GOT3 (cell line): Measurements from ENCODE around the gene LRRC14B.
A peak's percentile ranks its signal among the peaks of the same experiment; 100 is the strongest.
"Not testable (repeated sequence)": the region's sequence is repeated elsewhere in the genome, so short reads cannot be mapped to it uniquely, and the experiment has no call there.

ENCODE experiments used
- DNase-seq: peaks from one replicate; lab custom pipeline; 2025; ENCODE audit warnings: mixed read lengths; lab: John Stamatoyannopoulos, UW

Gene LRRC14B

DNA sequence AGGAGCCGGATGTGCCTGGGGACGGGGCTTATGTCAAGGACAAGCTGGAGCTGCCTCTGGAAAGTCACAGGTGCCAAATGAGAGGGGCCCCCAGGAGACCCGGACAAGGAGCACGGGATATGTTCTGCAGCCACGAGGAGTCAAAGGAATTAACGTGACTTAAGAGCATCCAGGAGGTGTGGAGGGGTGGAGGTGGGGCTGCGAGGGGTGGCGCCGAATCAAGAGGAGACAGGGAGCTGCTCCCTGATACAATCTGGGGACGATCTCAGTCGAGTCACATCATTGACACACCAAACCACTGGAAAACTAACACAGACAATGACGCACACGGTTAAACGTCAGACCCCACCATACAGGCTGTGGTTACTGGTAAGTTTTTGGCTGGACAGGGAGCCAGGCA, 16.3 kb downstream of the LRRC14B start:
- DNase-seq = no peak

DNA sequence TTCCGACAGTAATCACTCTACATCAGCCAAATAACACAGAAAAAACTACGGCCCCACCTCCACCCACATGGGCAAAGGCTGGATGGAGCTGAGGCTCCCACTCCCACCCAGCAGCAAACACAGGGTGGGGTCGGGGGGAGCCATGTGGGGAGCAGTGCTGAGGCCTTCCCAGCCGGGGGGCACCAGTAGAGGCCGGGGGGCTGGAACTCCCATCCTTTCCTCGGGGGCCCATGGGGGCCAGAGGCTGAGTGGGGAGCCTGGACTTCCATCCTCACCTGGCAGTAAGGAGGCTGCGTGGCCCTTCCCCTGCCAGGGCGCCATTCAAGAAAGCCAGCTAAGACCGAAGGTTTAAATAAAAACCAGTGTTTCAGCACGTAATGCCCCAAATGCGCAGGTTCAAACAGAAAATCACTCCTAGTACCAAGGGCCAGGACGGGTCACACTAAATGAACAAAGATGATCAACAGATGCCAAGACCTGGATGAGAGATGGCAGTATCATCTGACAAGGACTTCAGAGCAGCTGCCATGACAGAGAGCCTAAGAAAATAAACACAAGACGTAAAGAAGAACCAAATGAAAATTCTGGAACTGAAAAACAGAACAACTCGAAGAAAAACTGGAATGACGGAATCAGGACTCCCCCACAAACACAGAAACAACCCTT, 17.3 kb downstream of the LRRC14B start:
- DNase-seq = no peak

GRCh38 chr5:213803-214395, 22.6 kb downstream of the LRRC14B start:
- no peak for DNase-seq

DNA sequence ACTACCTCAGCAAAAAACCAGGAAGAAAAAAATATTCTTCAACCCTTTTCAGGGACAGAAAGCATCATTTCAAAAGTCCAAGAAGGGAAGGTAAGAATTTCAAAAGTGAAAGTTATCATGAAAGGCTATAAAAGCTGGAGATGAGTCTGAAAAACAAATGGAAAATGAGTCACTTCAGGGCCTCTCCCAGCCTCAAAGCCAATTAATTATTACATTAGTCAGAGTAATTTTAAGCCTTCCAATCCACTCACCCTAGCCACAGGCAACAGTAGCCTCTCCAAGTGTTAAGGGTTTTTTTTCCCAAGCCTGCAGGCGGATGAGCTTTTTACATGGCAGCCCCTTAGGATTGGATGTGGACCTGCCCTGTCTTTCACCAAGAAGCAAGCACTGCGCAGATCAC, 24.0 kb downstream of the LRRC14B start:
- DNase-seq = not testable (repeated sequence)

GRCh38 chr5:216076-216475, 24.8 kb downstream of the LRRC14B start:
- DNase-seq = not testable (repeated sequence)

- DNase-seq = peak; percentile 79
Measured at GRCh38 chr5:217494-218456, 26.5 kb downstream of the LRRC14B start, which contains the start of the genes CCDC127 and SDHA. Gene CCDC127 (minus strand): TSS chr5:218153. CDS start chr5:216849, 1,304 bp downstream. Gene SDHA (plus strand): TSS chr5:218320. CDS start chr5:218356, 36 bp downstream.

DNA sequence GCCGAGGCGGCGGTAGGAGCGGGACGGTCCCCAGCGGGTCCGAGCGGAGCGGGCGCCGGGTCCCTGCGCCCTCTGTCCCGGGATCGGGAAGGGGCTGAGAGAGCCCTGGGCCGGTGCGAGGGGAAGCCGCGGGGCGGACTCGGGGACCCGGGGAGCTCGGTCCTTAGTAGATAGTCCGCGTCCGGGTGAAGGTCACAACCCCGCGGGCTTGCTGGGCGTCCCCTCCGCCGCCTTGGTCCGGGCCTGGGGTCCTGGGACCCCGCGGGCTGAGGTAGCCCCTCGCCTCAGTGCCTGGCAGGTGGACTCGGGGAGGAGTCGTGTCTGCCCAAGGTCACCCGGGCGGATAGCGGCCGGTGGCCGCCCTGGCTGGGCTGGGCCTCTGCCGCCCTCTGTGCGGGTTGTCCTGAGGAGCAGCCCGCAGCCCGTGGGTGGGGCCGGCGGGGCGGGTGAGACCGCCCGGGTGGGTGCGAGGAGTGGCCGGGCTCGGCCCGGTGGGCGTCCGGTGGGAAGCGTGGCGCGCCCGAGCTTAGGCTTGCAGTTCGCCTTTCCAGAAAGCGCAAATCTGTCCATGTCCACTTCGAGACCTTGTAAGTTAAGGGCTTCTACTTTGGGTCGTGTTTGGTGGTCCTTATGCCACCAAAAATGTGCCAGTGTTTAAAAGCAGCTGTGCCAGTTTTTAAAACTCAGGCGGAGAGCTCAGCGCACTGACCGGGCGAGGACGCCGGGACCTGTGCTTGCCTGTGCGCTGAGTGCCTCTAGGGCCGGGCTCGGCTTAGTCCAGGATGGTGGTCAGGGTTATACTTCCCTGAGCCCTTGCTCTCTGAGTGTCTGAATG, 27.4 kb downstream of the LRRC14B start:
- DNase-seq = no peak

GRCh38 chr5:219460-219863, 28.2 kb downstream of the LRRC14B start:
- DNase-seq = no peak

- no peak for DNase-seq
Measured at GRCh38 chr5:219991-220390, 28.7 kb downstream of the LRRC14B start.

DNA sequence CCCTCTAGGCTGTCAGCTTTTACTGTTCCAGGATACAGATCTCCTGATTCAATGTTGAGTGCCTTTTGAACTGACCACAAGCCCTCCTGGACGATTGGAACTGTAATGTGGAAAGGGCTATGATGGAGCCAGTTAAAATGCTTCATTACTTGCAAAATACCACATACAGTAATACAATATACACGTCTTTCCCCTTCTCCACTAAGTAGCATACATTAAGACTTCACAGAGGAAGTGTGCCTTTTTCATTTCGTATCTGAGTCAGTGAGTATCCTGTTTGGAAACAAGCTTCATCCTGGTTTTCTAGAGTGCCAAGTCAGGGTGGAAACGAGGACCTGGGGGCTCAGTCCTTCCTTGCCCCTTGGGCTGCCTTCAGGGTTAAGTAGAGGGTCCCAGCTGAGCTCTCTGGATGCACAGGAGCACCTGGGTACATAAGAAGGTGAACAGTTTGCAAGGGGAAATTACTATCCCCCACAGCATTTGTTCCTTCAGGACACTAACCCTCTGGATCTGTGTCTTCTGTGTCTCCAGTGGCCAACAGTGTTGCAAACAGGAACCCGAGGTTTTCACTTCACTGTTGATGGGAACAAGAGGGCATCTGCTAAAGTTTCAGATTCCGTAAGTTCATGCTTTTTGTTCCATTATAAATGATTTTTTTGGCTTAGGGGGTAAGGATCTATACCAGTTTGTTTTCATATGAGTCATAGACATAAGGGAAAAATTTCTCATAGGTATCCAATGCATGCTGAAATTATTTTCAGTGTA, 31.8 kb downstream of the LRRC14B start:
- DNase-seq = not testable (repeated sequence)

GRCh38 chr5:223791-224190, 32.5 kb downstream of the LRRC14B start:
- DNase-seq = no peak

- DNase-seq = no peak
Measured at GRCh38 chr5:225334-225733, 34.0 kb downstream of the LRRC14B start.

DNA sequence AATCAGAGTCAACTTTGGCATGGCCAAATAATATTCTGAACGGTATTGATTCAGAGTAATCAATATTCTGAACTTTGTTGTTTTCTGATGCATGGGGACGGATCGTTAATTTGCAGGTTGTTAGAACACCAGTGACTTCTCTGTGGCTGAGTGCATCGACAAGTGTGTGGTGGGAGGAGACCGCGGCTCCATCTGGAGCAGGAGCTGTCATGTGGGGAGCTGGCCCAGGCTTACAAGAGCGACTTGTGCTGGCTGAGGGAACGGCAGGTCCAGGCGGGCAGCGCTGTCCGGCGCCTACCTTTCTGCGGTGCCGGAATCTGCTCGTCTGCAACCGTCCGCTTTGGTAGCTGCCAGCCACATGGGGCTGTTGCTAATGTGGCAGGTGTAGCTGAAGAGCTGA, 36.1 kb downstream of the LRRC14B start:
- not testable (repeated sequence) for DNase-seq

DNA sequence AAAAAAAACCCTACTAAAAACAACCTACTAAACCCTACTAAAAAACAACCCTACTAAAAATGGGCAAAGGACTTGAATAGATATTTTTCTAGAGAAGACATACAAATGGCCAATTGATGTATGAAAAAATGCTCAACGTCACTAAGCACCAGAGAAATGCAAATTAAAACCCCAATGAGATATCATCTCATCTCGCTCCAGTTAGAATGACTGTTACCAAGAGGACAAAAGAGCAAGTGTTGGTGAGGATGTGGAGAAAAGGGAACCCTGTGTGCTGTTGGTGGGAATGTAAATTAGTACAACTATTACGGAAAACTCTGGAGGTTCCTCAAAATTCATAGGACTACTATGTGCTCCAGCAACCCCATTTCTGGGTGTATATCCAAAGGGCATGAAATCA, 37.6 kb downstream of the LRRC14B start:
- no peak for DNase-seq

DNA sequence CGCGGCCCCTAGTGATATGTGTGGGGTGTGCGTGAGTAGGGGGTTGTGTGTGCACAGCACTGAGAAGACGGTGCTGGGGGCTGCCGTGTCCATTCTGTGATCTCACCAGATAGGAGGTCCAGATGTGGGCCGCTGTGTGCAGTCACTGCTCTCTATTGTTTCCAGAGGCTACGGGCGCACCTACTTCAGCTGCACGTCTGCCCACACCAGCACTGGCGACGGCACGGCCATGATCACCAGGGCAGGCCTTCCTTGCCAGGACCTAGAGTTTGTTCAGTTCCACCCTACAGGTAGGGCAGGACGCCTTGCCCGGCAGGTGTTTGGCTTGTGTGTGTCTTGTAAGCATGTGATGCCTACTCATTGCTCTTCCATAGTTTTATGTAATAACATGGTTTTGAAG, 39.4 kb downstream of the LRRC14B start:
- no peak for DNase-seq

- DNase-seq = no peak
Measured at GRCh38 chr5:231661-232060, 40.4 kb downstream of the LRRC14B start.

- not testable (repeated sequence) for DNase-seq
Measured at GRCh38 chr5:233426-233825, 42.1 kb downstream of the LRRC14B start.

- DNase-seq = no peak
Measured at GRCh38 chr5:234450-234849, 43.2 kb downstream of the LRRC14B start.

DNA sequence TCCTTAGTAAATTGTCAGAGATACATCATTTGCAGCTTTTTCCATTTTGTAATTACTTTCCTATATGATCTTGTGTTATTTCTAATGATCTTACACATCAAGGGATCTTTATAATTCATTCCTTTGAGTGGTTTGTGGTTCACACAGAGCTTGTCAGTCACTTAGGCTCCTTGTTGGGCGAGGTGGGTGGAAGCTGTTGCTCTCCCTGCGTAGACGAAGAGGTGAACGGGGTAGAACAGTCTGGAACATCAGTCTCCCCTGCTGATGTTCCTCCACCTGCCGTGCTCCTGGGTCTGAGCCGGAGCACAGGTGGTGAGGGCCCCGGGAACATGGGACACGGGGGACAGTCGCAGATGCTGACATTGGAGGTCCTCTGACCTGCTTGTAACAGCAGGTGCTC, 44.2 kb downstream of the LRRC14B start:
- not testable (repeated sequence) for DNase-seq

GRCh38 chr5:237931-238330, 46.6 kb downstream of the LRRC14B start:
- DNase-seq = not testable (repeated sequence)

DNA sequence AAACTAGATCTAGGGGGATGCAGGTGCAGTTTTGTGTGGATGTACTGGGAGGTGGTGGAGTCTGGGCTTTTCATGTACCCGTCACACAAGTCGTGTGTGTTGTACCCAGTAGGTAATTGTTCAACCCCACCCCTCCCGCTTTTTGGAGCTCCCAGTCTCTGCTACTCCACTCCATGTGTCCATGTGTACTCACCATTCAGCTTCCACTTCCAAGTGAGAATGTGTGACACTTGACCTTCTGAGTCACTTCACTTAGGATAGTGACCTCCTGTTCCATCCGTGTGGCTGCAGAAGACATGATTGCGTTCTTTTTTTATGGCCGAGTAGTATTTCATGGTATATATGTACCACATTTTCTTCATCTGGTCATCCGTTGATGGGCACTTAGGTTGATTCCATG, 49.3 kb downstream of the LRRC14B start:
- not testable (repeated sequence) for DNase-seq
